Adrenal gland (tissue), 12 donors: Measurements from ENCODE around the gene ALKBH4. TPM values are rescaled to one million over a fixed set of nuclear protein-coding genes. Genes with fewer than 3 reads are reported as not detected.

Experiments used
- DNase-seq, 7 donors: peaks; one replicate each; pipeline ENCODE4 v3.0.0-alpha.2; 2019 to 2020
- H3K27ac ChIP-seq, 5 donors: fragments of 200-600 bp; sonication (generic) in 4 of 5; 1 replicate in 3 of 5; 2 replicates in 2 of 5; pipeline versions ENCODE4 v1.5.1 to v1.8.0; 2016 to 2020; ENCODE audit warnings: mild to moderate bottlenecking in 1 of 5
- H3K27me3 ChIP-seq: fragments of 200-600 bp; 2 replicates; pipeline ENCODE4 v1.8.0; 2021
- H3K36me3 ChIP-seq, 2 donors: fragments of 200-600 bp; replicated peaks in 1 of 2; 1 replicate in 1 of 2; 2 replicates in 1 of 2; pipeline versions ENCODE4 v1.5.1 to v1.8.0; 2018 to 2022
- H3K4me1 ChIP-seq, 2 donors: fragments of 200-600 bp; replicated peaks in 1 of 2; 1 replicate in 1 of 2; 2 replicates in 1 of 2; pipeline versions ENCODE4 v1.5.1 to v1.8.0; 2018 to 2021
- H3K4me3 ChIP-seq, 4 donors: fragments of 200-600 bp; sonication (generic) in 3 of 4; one replicate each; pipeline ENCODE4 v1.5.1; 2016 to 2018
- H3K9me3 ChIP-seq, 3 donors: fragments of 200-600 bp; sonication (generic) in 1 of 3; replicated peaks in 1 of 3; 1 replicate in 2 of 3; 2 replicates in 1 of 3; pipeline versions ENCODE4 v1.5.1 to v1.8.0; 2016 to 2021
- CTCF ChIP-seq, 6 experiments: fragments of 450-650 bp in 4 of 6; fragments of 200-600 bp in 2 of 6; sonication (generic) in 1 of 6; IDR thresholded peaks; 1 replicate in 5 of 6; 2 replicates in 1 of 6; pipeline versions ENCODE4 v1.5.1 to v1.8.0; 2016 to 2021; ENCODE audit warnings: antibody characterized with exemption in 6 of 6, mild to moderate bottlenecking in 2 of 6, moderate library complexity in 1 of 6
- POLR2A ChIP-seq, 2 donors: fragments of 450-650 bp; IDR thresholded peaks; one replicate each; pipeline ENCODE4 v1.6.1; 2017; ENCODE audit warnings: antibody characterized with exemption in 2 of 2, mild to moderate bottlenecking in 2 of 2, moderate library complexity in 1 of 2
- WGBS, 4 donors: extraction: QIAGEN DNeasy Blood & Tissue Kit in 2 of 4; methylation state at CpG; one replicate each; pipeline versions ENCODE4 v1.1.5 to v1.1.7; 2013 to 2017; 5-methylcytosine and 5-hydroxymethylcytosine counted together
- intact Hi-C, 2 donors: fragments of 100-400 bp; cut with DNase I; formaldehyde crosslinking; loops; one replicate each; pipeline versions ENCODE4 v1.14.1 to v1.15.0; 2022 to 2023
- polyA plus RNA-seq, 3 donors: library from polyadenylated mRNA; stranded (reverse); fragments of 200-250 nt in 2 of 3; fragments of 350-450 nt in 1 of 3; fragmentation: Illumina TruSeq in 1 of 3; extraction: RNeasy Lipid Tissue Mini Kit (QIAGEN cat#74804) in 1 of 3; gene quantifications; one replicate each; pipeline ENCODE4 v1.2.3, GENCODE V29; 2013 to 2014
- total RNA-seq, 9 donors: library from RNA; depleted of rRNA in 4 of 9; stranded (reverse); fragments of >200 nt in 4 of 9; fragments of 120-200 nt in 1 of 9; fragmentation: NEBNext Ultra II Directional in 1 of 9; extraction: Animal tissue kit (Norgen Biotek cat#: 25700) in 1 of 9; gene quantifications; one replicate each; pipeline versions ENCODE4 v1.1.0 to v1.2.4, GENCODE V29; 2013 to 2023
- donor health status: healthy with polysubstance abuse.
- donor health status: Bipolar disorder and iron deficiency.
- donor health status: DM: yes; HTN: yes; CAD: no.
- donor health status: DM: no; HTN: no; CAD: no.
- donor health status: DM: no; HTN: no; CAD: no.
- donor health status: DM: yes; HTN: yes; CAD: no.

Gene ALKBH4
- total and polyA plus RNA-seq, 12 donors: 6.0 to 37.4 (median 12.5) TPM

- Histone ChIP-seq H3K27me3 (no peaks in the 10 kb centered on the region), H3K9me3 (no peaks in the 10 kb centered on the region), H3K27ac (peak overlapping the region in 3 of 5 donors; percentile 16 to 75 (median 68)), H3K4me3 (no peak overlapping the region), H3K36me3 (peaks cover 0 to 46% of the 10 kb centered on the region in 2 donors), H3K4me1 (no peaks in the 10 kb centered on the region)
- TF ChIP-seq POLR2A (IDR thresholded peaks at IDR 0.05) (no peak), CTCF (IDR thresholded peaks at IDR 0.05) (no peak)
- 62 to 83% (median 69%) methylated on average over 16 to 25 of the region's 25 CpGs for WGBS, 4 donors
- peak in 4 of 7 donors; percentile 38 to 67 (median 44) for DNase-seq
- intact Hi-C loops: no loop called here
These were observed 38.9 kb downstream of the ALKBH4 start for GRCh38 chr7:102425639-102426267.

- Histone ChIP-seq H3K27ac (peak overlapping the region in 1 of 5 donors; percentile 75), H3K4me1 (no peaks in the 10 kb centered on the region), H3K4me3 (no peak overlapping the region), H3K36me3 (peaks cover 0 to 53% of the 10 kb centered on the region in 2 donors), H3K9me3 (no peaks in the 10 kb centered on the region), H3K27me3 (no peaks in the 10 kb centered on the region)
- intact Hi-C loops: no loop called here
- WGBS, 4 donors: 72 to 89% (median 78%) methylated on average over 7 to 13 of the region's 13 CpGs
- no peak for DNase-seq
- TF ChIP-seq CTCF (IDR thresholded peaks at IDR 0.05): no peak
- TF ChIP-seq POLR2A (IDR thresholded peaks at IDR 0.05): no peak
These were observed 39.9 kb downstream of the ALKBH4 start for GRCh38 chr7:102424787-102425218.

- intact Hi-C loops: no loop called here
- Histone ChIP-seq H3K4me1 (no peaks in the 10 kb centered on the region), H3K27ac (no peak overlapping the region), H3K36me3 (peaks cover 0 to 58% of the 10 kb centered on the region in 2 donors), H3K4me3 (no peak overlapping the region), H3K27me3 (no peaks in the 10 kb centered on the region), H3K9me3 (no peaks in the 10 kb centered on the region)
- DNase-seq: no peak
- 67 to 81% (median 73%) methylated on average over 6 to 12 of the region's 12 CpGs for WGBS, 4 donors
- no peak for TF ChIP-seq CTCF (IDR thresholded peaks at IDR 0.05)
- TF ChIP-seq POLR2A (IDR thresholded peaks at IDR 0.05): no peak
These were observed 40.5 kb downstream of the ALKBH4 start for GRCh38 chr7:102424129-102424551.

- intact Hi-C loops: no loop called here
- no peak overlapping the region for H3K4me3 ChIP-seq
- H3K36me3 ChIP-seq: peaks cover 0 to 60% of the 10 kb centered on the region in 2 donors
- 89 to 91% (median 90%) methylated on average over 10 of the region's 10 CpGs for WGBS, 4 donors
- H3K27ac ChIP-seq: no peak overlapping the region
- no peaks in the 10 kb centered on the region for H3K9me3 ChIP-seq
- no peak for DNase-seq
- H3K27me3 ChIP-seq: no peaks in the 10 kb centered on the region
- no peaks in the 10 kb centered on the region for H3K4me1 ChIP-seq
- TF ChIP-seq CTCF (IDR thresholded peaks at IDR 0.05) (no peak), POLR2A (IDR thresholded peaks at IDR 0.05) (no peak)
These were observed 42.9 kb downstream of the ALKBH4 start for GRCh38 chr7:102421706-102422240.
